Cerebellar nuclear complex (tissue), 1 donor: ENCODE data around the gene GALNT17.

Experiments
- DNase-seq, 2 experiments: peaks; one replicate each; lab custom pipeline; 2025; lab: John Stamatoyannopoulos, UW

Gene GALNT17

DNA sequence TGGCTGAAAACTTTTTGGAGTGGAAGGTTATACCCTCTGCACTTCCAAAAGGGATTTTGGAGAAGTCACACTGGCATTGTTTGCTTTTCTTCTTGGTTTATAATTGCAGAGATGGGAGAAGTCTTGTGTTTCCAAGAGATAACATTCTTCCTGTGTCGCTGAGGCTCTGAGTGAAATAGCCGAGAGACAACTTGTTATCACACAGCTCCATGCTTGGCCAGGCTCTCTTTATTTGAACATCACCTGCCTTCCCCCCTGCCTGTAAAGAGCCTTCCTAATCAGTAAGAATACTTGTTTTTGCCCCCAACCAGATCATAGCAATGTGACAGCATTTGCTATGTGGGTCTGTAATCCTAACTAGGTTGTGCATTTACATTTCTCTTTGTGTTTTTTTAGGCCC lies 270.7 kb downstream of the GALNT17 start:
- no peak for DNase-seq

DNA sequence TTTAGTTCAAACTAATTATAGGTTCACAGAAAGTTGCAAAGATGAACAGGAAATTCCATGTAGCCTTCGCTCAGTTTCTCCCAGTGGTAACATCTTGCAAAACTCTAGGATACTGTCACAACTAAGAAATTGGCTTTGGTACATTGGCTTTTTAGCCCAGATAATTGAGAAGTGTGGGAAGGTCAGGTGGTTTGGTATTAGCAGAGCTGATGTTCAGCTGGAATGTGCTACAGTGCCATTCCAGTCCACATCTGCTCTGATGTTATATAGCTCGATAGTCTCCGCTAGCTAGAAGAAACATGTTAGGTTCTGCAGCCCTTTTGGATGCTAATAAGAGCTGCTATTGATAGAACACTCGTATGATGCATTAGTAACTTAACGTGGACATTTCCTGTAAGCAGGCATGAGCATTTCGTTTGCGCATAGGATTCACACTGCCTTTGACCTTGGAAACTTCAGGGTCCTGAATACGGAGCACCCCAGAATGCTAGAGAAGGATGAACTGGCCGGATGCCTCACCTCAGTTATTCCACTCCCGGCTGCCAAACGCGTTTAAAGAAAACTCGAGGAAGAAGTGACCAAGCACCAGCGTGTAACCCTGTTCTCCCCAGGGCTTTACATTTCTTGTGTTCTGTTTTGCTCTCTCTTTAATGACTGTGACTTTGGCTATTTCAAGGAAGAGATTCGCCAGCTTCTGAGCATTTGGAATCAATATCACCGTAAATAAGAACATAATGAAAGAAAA lies 271.4 kb downstream of the GALNT17 start:
- no peak for DNase-seq

DNA sequence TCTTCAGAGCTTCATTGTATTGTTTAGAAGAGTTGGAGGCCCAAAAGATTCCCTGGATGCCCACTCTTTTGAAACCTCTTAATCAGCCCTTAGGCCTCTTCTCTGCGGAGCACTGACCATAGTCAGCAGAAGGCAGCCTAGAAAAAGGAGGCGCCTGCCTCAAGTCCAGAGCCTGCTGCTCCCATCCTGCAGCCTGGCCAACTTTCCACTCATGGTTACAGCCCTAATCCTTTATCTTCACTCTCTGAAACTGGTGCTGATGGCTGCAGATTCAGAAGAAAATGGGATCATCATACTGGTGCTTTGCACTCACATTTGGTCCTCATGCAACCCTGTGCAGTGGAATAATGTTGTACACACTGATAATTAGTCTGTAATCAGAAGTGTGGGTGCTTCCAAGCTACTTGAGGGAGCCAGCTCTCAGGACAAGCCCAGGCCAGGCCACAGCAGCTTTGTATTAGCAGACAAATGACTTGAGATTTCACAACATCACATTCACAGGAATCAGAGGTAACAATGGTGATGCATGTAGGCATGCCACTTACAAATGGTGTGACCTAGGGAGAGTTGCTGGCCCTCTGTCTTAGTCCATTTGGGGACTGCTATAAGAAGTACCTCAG lies 272.9 kb downstream of the GALNT17 start:
- DNase-seq, result no peak

DNA sequence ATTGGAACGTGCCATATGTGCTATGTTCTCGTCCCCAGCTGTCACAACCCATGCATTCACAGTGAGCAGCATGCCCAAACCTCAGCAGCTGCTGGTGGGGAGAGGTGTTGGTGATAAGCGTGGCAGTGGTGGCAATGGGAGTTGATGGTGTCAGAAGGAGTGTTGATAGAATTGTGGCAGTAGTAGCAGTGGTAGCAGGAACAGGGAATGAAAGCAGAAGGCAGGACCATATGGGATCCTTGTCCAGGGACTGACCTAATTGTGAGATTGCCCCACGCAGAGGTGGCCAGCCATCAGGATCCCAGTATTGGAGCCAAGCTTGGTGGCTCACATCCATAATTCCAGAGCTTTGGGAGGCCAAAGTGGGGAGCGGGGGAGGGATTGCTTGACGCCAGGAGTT lies 276.3 kb downstream of the GALNT17 start:
- DNase-seq, result peak; percentile 51 to 81

DNA sequence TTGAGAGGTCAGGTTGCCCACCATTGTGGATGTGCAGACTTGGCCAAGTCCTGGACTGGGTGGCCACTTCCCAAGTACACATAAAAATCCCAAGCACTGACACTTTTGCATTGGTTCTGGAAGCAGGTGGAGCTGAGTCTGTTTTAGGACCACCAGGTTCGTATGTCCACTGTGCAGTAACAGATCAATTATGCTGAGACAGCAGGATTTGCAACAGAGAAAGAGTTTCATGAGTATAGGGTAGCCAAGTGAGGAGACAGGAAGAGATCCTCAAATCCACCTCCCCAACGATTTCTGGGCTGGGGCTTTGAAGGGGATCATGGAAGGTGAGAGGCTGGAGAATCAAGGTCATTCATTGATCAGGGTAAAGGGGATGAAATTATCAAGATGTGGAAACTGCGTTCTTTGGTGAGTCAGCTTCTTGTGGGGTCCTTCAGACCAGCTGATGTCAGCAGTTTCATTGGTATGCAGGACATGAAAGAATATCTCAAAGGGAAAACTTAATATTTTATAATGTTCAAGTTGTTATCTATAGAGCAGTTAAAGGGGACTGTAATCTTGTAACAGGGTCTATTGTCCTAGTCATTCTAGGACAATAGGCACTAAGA lies 277.7 kb downstream of the GALNT17 start:
- DNase-seq, result no peak

DNA sequence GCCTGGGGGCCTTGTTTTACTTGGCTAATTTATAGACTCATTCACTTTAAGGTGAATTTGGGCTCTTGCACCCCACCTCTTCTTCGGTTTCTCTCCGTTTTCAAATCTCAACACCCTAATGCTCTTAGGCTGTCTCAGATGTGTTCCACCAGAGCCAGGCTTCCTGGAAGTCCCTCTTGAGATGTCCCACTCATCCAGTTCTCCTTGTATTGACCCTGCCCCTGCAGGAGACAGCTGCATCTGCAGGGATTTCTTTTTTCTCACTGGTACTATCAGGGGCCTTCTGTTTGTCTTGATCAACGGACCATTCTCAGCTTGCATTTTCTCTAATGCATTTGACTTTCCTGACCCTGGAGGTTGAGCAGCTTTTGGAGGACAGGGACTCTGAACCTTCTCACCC lies 279.5 kb downstream of the GALNT17 start:
- DNase-seq, result no peak

DNA sequence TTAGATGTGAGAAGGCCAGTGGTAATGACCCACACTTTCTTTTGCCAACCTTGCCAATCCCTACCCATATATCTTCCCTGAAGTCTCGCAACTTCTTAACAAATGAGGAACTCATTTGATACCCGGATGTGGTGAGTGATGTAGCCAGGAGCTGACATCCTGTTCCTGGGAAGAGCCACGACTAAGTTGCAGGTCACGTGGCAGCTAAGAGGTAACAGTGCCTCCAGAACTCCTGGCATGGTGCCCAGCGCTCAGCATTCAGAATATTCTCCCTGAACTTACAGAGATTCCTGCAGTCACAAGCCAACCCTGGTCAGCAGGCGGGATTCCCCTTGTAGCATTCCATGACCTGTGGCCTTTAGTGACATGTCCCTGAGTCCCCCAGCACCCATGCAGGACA lies 282.5 kb downstream of the GALNT17 start:
- DNase-seq, result no peak

DNA sequence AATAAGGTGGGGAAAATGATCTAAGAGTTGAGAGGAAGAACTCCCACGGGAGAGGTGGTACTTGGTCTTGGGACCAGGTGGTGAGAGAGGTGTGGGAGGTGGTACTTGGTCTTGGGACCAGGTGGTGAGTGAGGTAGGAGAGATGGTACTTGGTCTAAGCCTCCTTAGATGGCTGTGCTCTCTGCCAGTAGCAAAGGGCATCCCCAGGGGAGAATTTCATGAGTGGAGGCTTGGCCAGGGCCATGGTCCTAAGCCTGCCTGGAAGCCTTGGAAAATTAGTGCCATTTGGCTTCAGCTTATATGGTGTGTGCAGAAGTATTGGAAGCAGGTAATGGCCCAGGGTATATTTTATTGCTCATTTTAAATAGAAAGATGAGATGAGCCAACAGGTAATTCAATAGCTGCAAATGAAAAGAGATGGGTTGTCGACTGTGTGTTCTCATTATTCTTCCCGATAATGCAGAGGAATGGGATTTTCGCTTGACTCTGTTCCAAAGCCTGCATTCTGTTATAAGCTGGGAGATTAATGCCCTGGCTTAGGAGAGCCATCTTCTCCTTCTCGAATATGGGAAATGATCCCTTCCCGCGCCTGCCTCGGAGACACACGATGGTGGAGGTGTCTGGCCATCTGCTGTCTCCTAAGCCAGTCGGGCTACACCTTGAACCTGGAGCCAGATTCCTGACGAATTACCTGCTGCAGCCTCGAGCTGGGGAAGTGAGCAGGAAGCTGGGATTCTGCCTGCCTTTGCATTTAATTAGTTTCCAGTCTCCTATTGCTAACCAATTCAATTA lies 287.8 kb downstream of the GALNT17 start:
- peak in 1 of 2 experiments; percentile 50 for DNase-seq

DNA sequence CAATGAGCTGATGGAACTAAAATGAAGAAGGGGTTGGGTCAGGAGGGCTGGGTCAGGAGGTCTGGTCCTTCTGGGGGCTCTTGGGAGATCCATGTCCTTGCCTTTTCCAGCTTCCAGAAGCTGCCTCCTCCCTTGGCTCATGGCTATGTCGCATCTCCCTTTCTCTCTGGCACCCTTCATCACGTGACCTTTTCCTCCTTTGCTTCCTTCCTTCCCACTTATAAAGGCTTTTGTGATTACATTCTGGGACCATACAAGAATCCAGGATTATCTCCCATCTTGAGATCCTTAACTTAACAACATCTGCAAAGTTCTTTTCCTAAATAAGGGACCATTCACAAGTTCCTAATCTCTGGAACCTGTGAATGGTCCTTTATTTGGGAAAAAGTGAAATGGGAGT lies 290.2 kb downstream of the GALNT17 start:
- DNase-seq, result no peak

DNA sequence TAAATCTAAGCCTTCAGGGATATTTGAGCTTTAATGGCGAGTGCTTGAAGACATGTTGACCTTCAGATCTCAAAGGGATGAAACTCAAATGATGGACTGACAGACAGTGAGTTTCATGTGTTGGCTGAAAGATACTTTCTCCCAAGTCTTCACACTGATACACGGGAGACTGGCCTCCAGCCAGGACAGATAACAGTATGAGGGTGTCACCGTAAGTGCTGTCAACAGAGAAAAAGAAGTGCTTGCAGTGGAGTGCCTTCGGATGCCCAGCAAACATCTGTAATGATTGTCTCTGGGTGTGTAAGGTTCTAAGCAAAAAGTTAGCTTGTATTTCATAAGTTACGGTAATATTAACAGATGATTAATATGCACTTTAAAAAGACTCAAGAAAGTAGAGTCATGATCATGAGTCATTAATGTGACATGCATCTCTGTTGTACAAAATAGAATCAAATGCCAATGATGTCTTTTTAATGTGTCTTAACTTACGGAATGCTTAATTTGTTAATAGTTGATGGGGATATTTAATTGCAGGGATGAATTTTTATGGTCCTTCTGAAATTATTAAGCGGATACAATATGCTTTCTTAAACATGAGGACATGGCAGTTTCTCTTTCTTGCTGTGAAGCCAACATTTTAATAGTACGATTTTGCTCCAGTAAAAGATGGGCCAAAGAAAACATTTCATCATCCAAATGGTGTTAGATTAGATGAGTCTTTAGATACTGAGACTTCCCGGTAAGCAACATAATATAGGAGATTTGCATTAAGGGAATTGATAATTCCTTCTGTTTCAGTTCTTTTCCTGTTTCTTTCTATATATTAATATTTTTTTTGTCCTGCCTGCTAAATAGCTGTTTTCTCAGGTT lies 292.5 kb downstream of the GALNT17 start:
- no peak for DNase-seq

DNA sequence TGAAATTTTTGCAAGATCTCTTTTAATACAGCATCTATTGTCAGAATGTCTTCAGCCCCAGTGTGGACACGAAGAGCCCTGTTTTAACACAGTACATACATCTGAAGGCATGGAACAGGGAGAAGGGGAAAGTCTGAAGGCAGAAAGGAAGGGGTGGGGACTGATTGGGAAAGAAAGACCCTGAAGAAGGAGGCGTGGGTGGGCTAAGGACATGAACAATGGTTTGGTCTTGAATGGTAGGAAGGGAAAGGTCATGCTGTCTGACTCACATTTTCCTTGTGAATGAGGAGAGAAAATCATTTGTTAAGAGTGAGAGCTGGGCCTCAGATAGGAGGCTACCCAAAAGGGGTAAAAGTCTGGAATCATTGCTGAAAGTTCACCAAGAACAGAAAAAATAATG lies 297.1 kb downstream of the GALNT17 start:
- DNase-seq, result no peak

DNA sequence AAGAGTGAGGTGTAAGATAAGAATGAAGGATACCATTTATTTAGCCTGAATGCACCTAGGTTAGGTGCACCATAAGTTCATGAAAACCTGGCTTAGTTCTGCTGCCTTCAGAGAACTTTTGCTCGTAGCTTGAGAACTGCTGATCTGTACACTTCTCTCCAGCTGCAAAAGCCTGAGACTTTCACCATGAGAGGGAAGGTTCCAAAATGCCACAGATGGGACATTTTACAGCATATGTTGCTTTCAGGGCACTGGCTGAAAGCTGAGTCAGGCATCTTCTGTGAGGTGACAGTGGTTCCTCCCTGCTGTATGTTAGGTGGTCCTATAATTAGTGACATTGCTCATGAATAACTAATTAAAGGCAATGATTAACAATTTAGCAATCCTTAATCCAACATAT lies 298.3 kb downstream of the GALNT17 start:
- no peak for DNase-seq

DNA sequence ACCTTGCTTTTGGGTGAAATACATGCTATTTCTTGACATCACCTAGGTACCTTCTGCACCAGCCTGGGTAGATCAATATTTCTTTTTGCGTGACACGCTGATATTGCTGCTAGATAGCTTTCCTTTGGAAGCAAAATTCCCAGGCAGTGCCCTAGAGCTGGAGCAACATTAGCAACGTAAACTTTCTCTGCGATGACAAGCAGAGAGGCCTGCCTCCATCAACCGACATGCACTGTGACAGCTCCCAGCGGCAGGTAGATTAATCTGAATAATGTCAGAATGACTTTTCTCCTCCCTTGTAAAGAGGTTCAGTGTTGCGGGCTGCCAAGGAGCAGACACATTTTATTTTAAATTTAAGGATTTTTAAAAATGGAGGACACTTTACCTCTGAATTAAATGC lies 307.4 kb downstream of the GALNT17 start:
- DNase-seq, result no peak

DNA sequence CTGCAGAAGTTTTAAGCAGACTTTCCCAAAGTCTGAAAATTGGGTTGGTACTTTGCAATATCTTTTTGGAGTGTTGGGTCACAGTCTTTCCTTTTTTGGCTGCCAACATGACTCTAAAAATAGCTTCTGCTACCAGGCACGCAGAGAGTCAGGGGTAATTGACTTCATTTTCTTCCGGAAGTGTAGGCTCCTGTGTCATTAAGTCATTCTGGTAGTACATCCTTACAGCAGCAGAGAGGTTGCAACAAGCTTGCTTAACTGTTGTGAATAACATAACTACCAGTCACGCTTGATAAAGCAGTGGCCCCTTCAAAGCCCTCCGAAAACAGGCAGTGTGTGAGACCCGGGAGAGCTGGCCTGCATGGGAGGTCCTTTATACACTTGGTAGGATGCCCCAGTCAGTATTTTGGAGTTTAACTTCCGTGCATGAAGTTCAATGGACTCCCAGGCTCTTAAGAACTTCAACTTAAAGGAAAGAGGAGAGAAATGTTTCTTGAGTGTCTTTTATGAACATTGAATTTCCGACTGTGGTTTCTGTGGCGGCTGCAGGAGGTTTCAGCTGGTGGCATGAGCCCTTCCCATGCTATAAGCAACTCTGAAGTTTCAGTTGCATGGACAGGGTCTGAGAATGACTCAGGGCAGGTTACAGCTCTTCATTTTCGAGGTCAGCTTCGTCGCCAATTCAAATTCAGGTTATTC lies 310.7 kb downstream of the GALNT17 start:
- no peak for DNase-seq

DNA sequence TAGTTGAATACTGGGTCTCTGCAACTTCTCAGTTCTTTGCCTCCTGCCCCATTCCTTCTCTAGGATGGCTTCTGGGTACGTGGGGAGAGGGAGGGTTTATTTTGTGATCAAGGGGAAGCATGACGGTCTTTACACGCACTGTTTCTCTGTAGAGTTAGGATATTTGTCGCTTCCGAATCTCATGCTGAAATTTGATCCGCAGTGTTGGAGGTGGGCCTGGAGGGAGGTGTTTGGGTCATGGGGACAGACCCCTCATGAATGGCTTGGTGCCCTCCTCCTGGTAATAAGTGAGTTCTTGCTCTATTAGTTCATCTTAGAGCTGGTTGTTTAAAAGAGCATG lies 311.2 kb downstream of the GALNT17 start:
- no peak for DNase-seq

DNA sequence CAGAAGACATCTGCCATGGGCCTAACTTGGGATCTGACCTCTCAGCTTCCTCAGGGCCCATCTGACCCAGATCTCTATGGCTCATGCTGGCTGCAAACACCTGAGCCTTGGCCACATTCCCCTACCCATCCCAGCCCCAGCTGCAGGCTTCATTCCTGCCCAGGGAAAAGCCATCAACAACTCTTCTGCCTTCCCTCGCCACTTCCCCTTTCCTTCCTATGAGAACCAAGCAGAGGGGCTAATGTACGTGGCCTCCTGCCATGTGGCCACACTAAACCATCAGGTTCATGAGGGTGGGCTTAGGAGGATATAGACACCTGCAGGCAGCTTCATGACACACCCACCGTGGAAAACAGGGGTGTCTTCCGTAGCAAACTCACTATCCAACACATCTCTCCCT lies 312.2 kb downstream of the GALNT17 start:
- DNase-seq, result no peak

DNA sequence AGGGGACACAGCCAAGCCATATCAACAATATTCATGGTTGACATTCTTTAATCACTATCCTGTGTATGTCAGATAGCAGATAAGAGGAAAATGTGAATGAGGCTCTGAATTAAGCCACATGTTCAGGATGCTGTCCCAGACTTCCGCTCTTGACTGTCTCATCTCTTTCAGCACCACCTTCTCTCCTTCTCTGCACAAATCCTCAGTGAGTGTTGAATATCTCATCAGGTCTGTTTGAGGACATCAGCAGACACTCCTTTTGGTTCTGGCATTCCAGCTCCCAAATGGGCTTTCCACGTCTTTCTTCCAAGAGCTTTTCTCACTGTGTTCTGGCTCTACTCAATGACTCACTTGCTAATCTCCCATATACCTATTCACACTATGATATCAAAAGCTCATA lies 321.7 kb downstream of the GALNT17 start:
- no peak for DNase-seq

DNA sequence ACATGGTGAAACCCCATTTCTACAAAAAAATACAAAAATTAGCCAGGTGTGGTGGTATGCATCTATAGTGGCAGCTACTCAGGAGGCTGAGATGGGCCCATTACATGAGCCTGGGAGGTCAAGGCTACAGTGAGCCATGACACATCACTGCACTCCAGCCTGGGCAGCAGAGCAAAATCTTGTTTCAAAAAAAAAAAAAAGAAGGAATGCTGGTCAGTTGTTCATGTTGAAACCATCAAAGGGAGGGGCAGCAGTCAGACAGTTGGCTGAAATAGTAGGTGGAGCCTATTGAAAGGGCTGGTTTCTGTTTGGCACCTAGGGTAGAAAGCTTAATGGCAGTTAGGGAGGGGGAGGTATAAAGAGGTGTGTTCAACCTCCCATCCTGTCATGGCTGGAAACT lies 323.0 kb downstream of the GALNT17 start:
- no peak for DNase-seq

DNA sequence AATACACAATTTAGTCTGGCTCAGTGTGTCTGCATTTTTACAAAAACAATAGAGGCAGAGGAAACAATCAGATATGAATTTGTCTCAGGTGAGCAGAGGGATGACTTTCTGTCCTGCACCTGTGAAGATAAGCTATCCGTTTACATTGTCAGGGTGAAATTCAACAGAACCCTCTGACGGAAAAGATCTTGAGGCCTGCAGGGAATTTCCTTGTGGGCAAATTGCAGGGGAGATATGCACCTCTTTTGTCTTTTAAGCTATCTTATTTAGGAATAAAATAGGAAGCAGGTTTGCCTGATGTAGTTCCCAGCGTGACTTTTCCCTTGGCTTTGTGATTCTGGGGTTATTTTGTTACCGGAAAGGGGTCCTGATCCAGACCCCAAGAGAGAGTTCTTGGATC lies 325.1 kb downstream of the GALNT17 start:
- no peak for DNase-seq

DNA sequence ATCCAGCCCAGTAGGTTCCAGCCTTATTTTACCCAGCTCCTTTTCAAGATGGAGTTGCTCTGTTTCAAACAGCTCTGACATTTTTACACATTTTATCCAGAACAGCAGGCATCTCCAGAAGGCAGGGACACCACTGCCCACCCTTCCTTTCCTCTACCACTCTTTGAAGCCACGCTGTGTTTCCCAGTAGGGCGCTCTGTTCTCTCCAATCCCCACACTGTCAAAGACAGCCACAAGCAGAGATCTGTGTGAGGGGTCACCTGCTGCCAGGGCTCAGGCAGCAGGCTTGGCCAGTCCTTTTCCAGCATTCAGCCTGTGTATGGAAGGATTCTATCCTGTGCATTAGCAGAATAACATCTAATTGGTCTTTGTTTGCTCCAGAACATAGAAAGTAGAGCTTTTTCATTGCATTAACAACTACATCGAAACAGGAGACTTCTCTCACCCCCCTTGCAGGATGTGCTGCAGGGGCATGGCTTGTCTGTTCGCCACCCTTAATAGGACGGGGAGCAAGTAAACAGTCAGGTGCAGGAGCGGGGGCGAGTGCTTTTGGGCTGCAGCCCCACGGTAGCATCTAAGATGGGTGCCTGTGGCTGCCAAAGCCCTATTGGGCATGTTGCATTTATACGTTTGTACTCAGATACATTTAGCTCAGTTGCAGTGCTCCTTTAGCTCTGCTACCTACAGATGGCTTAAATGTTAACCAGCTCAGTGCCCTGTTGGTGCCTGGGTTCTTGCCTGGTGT lies 326.1 kb downstream of the GALNT17 start:
- DNase-seq, result peak; percentile 69 to 70

DNA sequence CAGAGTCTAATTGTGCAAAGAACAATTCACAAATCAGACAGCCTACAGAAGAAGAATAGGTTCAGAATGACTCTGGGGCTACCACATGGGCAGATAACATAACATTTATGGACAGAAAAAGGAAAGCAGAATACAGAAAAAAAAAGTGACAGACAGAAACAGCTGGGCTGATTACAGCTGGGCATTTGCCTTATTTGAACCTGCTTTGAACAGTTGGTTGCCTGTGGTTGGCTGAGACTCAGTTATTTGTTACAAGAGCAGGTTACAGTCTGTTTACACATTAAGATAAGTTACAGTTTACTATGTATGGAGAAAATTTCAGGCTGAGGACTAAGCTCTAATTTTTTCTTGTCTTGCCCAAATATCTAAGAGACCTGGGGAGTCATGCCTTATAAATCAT lies 327.2 kb downstream of the GALNT17 start:
- DNase-seq, result no peak
